GM18517 (cell line): ENCODE data around the gene LDLRAD3.
"Not testable (repeated sequence)": the region's sequence is repeated elsewhere in the genome, so short reads cannot be mapped to it uniquely, and the experiment has no call there.

ENCODE experiments used
- ATAC-seq: cut with Tn5 transposase; IDR thresholded peaks from one replicate; pipeline ENCODE4 v1.9.1; 2021; ENCODE audit warnings: mild to moderate bottlenecking, moderate library complexity; ENCODE audit not compliant: unreplicated experiment

Gene LDLRAD3

DNA sequence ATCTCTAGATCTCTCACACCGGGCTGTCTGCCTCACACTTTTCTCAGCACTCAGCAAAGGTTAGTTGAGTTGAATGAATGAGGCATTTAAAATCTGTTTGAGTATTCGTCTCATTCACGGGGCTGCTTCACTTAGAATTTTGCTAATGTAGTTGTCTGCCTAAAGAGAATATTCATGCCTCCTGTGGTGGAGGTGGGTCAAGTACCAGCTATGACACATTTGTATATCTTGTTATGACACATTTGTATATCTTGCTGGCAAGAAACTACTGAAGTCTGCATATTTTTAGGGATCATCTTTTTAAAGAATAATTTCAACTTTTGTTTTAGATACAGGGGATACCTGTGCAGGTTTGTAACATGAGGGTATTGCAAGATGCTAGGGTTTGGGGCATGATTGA, 43.1 kb downstream of the LDLRAD3 start:
- no peak for ATAC-seq

DNA sequence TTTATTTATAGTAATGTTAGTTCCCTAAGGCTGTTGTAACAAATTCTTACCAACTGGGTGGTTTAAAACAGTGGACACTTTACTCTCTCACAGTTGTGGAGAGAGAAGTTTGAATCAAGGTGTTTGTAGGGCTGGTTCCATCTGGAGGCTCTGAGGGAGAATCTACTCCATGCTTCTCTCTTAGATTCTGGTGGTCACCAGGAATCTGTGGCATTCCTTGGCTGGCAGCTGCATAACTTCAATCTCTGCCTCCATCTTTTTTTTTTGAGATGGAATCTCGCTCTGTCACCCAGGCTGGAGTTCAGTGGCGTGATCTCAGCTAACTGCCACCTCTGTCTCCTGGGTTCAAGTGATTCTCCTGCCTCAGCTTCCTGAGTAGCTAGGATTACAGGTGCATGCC, 46.3 kb downstream of the LDLRAD3 start:
- ATAC-seq, result no peak

DNA sequence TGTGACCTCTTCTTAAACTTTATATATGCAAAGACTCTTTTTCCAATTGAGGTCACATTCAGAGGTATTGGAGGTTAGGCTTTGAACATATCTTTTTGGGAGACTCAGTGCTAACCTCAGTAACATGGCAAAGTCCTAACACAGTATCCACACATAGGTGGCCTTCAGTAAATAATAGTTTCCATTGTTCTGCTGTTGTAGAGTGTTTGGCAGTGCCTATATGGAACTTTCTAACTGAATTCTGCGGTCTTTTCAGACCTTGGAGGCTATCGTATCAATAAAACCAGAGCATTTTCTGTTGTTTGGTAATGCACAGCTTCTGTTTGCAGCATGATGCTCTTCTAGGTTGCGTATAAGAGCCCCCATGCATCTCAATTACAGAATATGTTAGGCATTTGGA, 47.0 kb downstream of the LDLRAD3 start:
- no peak for ATAC-seq

DNA sequence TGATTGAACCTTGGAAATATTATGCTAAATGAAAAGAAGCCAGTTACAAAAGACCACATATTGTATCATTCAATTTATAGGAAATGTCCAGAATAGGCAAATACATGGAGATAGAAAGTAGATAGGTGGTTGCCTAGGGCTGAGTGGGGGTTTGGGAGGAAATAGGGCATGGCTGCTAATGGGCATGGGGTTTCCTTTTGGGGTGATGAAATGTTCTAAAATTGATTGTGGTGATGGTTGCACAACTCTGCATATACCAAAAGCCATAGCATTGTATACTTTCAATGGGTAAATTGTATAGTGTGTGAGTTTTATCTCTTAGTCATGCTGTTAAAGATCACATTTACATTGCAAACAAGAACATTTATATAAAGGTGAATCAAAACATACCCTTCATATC, 48.7 kb downstream of the LDLRAD3 start:
- no peak for ATAC-seq

DNA sequence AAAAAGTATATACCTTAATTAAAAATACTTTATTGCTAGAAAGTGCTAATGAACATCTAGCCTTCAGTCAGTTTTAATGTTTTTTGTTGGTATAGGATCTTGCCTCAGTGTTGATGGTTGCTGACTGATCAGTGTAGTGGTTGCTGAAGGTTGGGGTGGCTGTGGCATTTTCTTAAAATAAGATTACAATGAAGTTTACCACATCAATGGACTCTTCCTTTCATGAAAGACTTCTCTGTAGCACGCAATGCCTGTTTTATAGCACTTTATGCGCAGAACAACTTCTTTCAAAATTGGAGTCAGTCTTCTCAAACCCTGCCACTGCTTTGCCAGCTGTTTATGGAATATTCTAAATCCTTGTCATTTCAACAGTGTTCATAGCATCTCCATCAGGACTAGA, 50.6 kb downstream of the LDLRAD3 start:
- no peak for ATAC-seq

DNA sequence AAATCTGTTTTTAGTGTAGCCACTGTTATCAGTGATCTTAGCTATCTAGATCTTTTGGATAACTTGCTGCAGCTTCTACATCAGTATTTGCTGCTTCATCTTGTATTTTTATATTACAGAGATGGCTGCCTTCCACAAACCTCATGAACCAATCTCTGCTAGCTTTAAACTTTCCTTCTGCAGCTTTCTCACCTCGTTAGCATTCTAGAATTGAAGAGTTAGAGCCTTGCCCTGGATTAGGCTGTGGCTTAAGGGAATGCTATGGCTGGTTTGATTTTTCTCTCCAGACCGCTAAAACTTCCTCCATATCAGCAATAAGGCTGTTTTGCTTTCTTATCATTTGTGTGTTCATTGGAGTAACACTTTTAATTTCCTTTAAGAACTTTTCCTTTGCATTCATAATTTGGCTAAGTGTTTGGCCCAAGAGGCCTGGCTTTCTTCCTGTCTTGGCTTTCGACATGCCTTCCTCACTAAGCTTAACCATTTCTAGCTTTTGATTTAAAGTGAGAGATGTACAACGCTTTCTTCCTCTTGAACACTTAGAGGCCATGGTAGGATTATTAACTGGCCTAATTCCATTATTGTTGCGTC, 51.9 kb downstream of the LDLRAD3 start:
- no peak for ATAC-seq

DNA sequence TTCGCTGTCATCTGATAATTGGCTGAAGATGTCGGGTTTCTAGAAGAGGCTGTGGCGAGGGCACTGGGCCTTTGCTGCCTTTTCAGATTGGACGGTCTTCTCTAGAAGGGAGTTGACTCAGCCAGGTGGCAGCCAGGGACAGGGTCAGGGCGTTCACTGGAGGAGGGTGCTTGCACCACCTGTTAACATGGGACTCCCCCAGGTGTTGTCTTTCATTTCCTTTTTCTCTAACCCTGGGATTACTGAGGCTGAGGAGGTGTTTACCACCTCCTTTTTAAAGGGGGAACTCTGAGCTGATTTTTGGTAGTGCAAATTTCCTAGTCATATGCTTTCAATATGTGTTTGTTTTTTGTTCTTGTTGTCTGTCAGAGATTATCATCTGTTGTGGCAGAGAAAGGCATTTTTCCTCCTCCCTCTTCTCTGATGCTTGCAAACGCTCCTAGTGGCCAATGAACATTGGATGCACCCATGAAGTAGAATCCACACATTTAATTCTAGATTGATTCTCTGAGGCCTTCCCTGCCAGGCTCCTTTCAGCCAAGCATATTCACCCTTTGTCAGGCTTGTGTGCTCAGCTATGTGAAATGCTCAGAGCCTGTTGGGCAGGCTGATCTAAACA, 54.1 kb downstream of the LDLRAD3 start:
- no peak for ATAC-seq

DNA sequence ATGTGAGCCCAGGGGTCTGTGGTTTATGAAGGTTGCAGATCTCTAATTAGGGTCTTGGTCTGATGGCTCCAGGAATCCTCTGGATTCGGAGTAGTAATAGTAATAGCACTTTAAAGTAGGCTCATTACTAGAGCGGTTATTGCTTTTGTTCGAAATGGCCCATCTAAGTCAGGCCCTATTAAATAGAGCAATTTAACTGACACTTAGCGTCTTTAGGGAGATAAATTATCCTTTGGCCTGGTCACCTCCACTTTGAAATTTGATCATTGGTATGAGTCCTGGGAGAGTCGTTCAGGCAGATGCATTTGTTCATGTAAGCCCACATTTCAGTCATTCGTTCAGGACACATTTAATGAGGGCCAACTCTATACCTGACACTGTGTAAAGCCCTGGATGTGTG, 54.8 kb downstream of the LDLRAD3 start:
- no peak for ATAC-seq

DNA sequence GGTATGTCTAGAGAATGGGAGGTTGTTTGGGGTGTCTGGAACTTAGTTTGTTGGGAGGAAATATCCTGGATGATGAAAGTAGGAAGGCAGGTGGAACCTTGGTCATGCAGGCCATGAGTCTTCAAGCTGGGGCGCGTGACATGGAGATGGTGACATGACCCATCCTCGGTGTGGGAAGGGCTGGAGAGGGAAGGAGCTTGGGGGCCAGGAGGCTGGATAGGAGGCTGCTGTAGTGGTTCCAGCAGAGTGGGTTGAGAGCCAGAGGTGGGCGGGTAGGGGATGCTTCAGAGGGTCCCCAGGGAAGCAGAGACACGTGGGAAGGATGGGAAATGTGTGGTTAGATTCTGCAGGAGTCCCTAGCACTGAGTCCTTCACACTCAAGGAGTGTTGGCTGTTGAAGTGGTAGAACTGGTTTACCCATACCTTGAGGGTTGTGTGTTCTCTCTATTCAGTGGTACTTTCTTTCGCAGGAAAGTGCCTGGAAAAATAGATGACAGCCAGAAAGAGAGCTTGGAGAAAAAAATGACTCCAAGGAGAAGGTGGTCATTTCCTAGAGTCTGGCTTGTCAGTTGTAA, 56.8 kb downstream of the LDLRAD3 start:
- ATAC-seq, result no peak

DNA sequence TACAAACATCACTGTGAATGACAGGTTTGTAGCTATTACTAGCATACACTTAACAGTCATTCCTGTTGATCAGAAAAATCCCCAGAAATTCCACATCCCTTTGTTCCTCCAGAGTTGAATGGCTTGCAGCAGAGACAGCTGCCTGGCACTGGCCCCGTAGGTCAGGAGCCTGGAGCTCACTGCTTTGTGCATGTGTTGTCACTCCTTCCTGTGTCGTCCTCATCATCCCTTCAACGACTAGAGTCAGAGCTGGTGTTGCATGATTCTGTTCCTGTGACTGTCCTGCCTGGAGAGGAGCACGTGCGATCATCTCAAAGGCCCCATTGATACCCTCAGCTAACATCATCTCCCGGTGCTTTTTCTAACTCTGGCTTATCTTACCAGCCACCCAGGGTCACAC, 58.3 kb downstream of the LDLRAD3 start:
- ATAC-seq, result no peak

DNA sequence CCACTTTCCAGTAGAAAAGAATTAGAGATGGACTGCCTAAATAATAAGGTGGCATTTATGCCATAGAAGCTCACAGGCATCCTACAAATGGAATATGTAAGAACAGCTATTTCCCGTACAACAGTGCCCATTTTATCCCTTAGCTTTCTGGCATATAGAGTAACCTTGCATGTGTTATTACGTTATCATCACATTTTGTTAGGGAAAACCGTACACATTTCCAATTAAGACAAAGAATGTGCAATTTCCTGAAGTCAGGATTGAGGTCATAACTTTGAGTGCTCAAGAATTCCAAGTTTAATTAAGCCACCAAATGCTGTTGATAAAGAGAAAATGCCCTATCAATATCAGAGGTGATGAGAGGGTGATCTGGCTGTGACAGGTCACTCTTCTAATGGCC, 58.9 kb downstream of the LDLRAD3 start:
- ATAC-seq, result no peak

DNA sequence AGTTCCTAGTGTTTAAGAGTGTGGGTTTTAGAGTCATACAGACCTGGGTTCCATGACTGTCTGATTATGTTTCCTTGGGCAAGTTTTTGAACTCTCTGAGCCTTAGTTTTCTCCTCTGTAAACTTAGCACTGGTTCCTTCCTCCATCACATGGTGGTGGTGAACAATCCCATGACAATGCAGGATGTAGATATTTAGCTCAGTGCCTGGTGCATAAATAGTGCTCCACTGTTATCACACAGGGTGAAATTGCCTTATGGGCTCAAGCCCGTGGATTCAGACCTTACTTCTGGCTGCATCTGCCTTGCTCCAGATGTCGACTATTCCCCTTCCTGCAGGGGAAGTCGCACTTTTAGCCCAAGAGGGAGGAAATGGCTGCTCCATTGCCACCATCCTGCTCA, 62.7 kb downstream of the LDLRAD3 start:
- no peak for ATAC-seq

DNA sequence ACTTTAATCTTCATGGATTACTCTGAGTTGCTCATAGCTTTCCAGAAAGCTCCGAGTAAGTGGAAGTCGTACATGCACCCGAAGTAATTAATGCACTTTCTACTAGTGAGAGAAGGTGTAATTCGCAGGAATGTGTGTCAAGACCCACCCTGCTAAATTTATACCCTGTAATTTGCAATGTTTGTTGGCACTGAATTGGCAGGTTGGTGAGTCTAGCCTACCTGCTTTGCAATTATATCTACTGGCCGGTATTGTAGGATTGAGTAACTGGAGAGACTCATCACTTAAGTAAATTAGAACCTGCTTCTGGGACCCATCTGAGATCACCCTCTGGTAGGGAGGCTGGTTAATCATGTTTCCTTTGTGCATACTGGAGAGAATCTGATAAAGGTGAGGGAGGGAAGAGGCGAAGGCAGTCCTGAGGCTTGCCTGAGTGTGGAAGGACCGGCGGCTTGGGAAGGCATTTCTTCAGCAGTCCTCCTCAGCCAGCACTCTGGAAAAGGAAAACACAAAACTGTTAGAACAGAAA, 63.3 kb downstream of the LDLRAD3 start:
- ATAC-seq, result no peak

DNA sequence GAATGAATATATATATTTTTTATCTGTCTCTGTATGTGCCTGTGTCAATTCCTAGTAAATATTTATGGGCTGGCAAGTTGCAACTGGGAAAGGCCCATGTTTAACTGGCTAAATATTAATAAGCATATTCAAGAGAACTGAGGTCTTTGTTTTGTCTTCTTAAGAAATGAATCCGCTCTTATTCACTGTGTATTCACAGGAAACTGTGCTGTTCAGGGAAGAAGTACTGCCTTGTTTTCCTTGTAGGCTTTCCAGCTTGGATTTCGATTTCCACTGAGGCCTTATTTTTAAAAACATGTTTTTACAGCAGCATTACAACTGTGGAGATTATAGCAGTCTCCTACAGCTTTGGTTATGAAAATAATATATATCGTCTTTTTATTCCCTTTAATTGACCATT, 64.7 kb downstream of the LDLRAD3 start:
- no peak for ATAC-seq

DNA sequence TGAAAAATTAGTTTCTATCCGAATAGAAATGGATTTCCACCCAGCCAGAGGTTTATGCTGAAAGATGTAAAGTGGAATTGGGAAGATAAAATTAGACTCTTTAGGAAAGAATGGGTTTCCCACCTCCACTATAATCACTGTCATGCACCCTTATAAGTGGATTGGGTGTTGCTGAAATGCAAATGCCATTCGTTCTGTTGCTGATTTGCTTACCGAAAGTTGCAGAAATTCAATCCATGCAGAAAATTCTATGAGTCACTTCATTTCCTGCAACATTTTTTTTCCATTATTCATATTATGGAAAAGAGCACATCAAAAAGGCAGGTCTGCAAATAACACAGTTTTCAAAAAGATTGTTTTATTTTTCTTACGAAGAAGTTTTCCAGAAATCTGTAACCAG, 65.6 kb downstream of the LDLRAD3 start:
- no peak for ATAC-seq

DNA sequence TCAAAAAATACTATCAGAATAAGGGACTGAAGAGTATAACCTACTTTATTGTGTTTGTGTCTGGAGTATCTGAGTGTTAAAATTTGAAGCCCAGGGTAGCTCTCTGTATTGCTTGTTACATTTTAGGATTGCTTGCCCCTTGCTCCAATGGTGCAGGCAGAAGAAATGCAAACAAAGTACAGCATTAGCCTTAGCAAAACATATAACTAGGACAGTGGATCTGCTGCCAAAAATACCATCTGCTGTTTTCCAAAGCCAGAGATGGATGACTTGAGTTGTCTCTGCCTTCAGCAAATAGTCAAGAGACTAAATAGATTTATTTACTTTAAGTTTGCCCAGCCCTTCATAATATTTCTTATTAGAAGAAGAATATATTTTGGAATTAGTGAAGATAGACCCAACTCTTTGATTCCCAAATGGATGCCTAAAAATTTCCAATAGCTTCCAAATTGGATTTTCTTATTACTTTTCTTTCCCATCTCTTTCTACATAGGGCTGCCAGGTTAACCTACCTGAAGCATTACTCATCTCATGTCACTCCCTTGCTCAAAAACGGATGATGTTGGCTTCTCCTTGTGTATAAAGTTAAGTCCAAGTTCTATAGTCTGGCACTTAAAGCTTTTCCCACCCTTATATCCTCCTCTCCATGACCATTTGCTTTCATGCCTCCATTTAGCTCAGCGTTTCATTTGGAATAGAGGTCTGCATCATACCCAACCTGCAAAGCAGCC, 66.3 kb downstream of the LDLRAD3 start:
- ATAC-seq, result no peak

DNA sequence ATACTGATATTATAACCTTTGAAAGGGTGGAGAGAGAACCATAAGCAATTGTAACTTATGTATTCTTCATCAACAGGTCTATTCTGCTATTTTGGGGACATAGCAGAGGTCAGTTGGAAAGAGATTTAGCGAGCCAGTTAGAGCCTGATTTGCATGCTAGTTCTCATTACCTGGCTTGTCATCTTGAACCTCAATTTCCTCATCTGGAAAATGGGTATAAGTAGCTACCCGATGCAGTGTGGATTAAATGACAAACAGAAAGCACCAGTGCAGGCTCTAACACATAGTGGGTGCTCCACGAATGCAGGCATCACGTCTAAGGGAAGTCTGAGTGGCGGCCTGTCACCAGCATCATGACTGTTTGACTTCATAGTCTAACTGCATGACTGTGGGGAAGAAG, 67.7 kb downstream of the LDLRAD3 start:
- no peak for ATAC-seq

DNA sequence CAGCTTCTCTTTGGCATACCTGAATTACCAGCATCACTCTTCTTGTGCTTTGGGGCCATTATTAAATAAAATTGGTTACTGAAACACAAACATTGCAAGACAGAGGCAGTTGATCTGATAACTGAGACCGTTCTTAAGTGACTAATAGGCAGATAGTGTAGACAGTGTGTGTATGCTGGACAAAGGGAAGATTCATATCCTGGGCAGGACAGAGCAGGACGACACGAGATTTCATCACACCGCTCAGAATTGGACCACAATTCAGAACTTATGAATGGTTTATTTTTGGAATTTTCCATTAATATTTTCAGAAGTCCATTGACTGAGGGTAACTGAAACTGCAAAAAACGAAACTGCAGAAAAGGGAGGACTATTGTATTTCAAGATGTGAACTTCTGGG, 68.6 kb downstream of the LDLRAD3 start:
- ATAC-seq, result no peak

DNA sequence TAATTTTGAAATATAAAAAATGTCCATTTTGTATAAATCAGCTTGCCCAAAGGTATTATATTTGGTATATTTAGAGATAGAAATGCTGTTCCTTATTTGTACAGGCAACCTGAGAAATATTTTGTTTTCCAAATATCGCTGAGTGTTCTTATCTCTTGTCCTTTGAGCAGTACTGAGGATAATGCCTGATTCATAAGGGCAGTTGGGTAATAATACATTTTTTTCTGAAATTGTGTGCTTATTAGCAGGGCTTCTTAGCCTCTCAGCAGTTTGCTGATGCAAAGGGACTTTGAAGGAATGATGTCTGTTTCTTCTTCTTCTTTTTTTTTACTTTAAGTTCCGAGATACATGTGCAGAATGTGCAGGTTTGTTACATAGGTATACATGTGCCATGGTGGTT, 69.1 kb downstream of the LDLRAD3 start:
- ATAC-seq, result no peak

DNA sequence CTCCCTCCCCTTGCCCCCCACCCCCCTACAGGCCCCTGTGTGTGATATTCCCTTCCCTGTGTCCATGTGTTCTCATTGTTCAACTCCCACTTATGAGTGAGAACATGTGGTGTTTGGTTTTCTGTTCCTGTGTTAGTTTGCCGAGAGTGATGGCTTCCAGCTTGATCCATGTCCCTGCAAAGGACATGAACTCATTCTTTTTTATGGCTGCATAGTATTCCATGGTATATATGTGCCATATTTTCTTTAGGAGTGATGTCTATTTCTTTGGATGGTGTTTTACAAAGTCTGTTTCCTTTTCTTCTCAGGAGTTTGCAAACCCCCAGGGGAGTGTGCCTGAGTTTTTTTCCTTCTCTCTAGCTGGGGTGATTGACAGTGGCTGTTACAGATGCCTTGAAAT, 69.6 kb downstream of the LDLRAD3 start:
- ATAC-seq, result not testable (repeated sequence)

DNA sequence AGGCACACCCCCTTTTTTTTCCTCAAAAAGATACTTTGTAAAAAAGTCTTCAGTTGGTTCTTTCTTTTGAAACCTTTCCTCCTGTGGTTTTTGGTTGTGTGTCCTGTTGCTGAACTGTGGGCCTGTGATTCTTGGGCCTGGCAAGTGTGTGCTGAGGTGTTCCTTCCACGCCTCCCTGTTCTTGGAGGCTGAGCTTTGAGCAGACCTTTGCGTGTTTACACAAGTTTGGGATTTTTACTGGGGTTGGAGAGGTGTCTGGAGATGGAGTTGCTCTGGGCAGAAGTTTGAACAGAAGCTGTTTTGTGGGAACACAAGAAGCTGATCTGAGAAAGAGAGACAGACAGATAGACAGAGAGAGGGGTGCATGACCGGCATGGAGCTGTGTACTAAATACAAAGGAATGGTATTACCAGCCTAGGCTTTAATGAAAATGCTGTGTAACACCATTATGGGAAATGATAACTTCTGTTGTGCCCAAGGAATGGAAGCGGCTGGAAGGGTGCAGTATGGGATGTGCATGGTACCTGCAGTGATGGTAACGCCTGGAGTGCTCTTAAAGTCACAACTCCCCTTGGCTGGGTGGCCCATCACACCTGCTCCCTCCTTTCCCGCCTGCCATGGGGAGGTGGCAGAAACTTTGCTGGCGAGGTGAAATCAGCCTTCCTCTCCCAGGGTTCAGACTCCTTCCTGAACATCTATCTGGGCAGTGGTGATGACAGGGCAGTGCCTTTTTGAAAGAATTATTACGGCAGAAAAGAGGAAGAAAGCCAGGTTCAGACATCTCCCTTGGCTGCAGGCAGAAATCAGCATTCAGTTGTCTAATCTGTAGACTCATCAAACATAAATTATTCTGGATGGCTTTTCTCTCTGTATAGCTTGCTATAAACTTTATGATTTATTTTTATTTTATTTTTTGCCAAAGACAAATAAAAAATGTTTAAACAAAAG, 70.4 kb downstream of the LDLRAD3 start:
- ATAC-seq, result no peak
